Measurements from ENCODE around the gene KIDINS220. TPM values are rescaled to one million over a fixed set of nuclear protein-coding genes. Genes with fewer than 3 reads are reported as not detected.

KIDINS220 gene
- total and polyA plus RNA-seq, 2 experiments from 2014 or later, result 12.8 to 38.2 TPM

Other genes with a start within 250 kb of the KIDINS220 start
- gene ID2, start 155.6 kb downstream of the KIDINS220 start, total RNA-seq (2014; rRNA removed; shearing (Covaris generic)), result 87.0 and 135 TPM in 2 replicates
- gene ID2, start 155.6 kb downstream of the KIDINS220 start, polyA plus RNA-seq (2016; fragmentation: Nextera tagmentation; extraction: Ambion mirVana), result 110 and 119 TPM in 2 replicates
- gene MBOAT2, start 166.1 kb upstream of the KIDINS220 start, total RNA-seq (2014; rRNA removed; shearing (Covaris generic)), result 22.7 and 24.7 TPM in 2 replicates
- gene MBOAT2, start 166.1 kb upstream of the KIDINS220 start, polyA plus RNA-seq (2016; fragmentation: Nextera tagmentation; extraction: Ambion mirVana), result 8.2 and 15.9 TPM in 2 replicates

Measured in GM23338 (cell line).